ENCODE results near the gene ABLIM1.

GRCh38 chr10:114515298-114515914 is 142.7 kb downstream of the ABLIM1 start:
- no peak for TF ChIP-seq CTCF (IDR thresholded peaks at IDR 0.05; ENCODE audit: insufficient read depth, low read depth, low read length)
- TF ChIP-seq EZH2 (IDR thresholded peaks at IDR 0.05; ENCODE audit: insufficient read depth, low read length): no peak
